GM18526 (cell line): ENCODE data around the gene THUMPD2.

Experiments
- POLR2A ChIP-seq: IDR thresholded peaks from 3 replicates; pipeline ENCODE4 v1.6.1; 2011; ENCODE audit not compliant: insufficient read length; ENCODE audit errors: extremely low read depth

The THUMPD2 gene

DNA sequence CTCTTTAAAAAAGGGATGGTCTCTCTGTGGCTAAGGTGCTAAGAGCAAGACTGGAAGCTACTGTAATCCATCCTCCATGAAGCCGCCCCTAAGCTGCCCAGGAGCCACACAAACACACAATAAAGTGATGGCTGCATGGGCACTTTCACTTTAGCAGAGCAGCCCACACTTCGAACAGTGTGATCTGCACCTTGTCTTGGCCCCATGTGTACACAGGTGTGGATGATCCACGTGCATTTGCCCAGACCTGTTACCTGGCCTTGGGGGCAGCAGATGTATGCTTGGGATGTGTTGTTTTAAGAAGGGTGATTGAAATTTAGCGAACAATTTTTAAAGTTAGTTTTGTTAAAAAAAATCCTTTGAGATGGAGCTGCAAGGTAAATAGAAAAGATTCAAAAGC, 73.4 kb downstream of the THUMPD2 start:
- no peak for TF ChIP-seq POLR2A

DNA sequence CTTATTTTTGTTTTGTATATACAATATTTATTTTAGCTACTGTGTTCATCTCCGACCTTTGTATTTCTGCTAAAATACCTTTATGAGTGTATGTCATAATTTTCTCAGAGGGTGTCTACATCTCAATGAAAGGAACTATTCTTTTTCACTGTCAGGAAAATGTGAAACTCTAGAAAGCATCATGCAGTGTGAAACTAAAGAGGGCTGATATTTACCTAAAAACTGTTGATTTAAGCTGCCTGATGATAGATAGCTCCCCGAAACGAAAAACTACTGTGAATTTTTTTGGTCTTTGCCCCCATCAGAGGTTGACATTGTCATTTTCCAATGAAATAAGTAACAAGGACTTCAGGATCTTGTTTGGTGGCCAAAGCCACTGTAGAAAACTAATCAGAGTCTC, 74.5 kb downstream of the THUMPD2 start:
- TF ChIP-seq POLR2A: no peak

DNA sequence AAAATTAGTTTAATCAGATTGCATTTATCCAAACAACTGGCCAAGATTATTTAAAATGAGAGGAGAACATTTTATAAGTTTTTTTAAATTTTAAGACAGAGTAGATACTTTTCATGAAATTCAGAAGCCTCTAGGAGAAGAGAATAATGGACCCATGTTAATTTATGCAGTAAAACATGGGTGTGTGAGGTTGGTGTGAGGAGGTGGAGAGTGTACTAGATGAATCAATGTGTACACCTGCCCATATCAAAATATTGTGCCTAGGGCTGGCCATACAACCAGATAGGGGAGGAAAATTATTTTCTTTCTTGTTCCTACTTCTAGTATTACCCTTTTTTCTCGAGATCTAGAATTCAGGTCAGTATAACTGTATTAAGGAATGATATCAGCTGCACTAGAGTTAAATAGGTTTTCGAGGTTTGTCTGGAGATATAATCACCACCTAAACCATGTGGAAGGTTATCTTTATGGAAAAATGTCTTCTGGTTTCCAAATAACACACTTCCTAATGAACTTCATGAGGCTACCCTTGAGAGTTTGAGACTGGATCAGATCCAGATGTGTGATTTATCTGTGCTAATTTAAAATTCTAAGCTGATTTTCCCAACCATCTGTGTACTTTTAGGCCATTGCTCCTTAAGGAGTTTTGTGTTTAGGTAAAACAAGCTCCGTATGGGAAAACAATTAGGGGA, 75.7 kb downstream of the THUMPD2 start:
- no peak for TF ChIP-seq POLR2A

DNA sequence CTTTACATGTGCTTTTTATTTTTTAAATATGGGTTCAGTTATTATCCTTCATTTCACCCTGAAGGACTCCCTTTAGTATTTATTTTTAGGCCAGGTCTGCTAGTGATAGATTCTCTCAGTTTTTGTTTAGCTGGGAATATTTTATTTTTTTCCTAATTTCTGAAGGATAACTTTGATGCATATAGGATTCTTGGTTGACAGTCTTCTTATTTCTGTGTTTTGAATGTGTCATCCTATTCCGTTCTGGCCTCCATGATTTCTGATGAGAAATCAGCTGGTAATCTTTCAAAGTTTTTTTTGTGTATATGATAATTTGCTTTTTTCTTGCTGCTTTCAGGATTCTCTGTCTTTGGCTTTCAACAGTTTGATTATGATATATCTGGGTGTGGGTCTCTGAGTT, 77.9 kb downstream of the THUMPD2 start:
- no peak for TF ChIP-seq POLR2A

DNA sequence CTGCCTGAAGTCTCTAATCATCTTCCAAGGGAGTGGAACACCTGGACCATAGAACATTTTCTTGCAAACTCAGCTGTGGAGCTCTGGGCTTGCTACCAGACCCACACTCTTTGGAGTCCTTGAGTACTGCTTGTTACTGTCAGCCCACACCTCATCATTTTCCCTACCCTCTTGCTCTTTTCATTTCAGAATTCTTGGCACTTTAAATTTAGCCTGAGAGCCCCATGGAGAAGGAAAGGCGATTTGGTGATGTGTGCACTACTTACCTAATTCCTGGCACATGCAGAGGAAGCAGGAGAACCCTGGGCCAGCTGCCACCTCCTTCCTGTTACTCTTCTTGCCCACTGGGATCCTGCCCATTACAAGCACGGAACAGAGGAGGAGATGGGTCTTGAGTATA, 81.6 kb downstream of the THUMPD2 start:
- TF ChIP-seq POLR2A: no peak

DNA sequence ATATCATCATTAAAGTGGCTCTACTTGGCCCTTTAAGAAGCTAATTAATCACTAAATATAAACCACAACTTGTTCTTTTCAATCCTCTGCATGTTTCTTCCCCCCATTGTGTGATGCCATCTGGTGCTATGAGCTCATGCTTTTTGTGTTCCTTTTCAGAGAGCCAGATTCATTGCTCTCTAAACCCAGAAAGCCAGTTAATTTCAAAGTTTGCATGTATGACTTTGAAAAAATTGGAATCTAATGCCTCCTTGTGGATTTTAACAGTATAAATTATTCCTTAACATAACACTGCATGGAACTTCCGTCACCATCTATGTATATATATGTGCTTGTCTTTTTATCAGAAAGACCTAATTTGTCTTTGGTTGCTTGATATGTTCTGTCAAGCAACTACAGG, 82.2 kb downstream of the THUMPD2 start:
- no peak for TF ChIP-seq POLR2A

DNA sequence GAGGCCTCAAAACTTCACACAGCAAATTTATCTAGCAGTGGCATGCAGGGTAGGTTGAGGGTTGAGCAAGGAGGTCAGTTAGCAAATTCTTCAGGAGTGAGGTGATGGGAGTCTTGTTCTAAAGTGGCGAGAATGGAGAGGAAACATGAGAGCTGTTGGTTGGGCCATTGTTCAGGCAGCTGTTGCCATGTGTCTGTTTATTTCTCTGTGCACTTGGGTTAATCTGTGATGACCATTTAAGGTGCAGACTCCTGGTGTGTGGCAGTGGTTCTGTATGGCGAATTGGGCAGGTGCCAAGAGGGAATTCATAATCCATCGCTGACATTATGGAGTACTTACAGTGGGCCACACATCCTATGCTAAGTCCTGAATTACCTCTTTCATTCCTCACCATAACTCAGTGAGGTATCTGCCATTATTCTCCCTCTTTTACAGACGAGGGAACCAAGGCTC, 82.9 kb downstream of the THUMPD2 start:
- no peak for TF ChIP-seq POLR2A

DNA sequence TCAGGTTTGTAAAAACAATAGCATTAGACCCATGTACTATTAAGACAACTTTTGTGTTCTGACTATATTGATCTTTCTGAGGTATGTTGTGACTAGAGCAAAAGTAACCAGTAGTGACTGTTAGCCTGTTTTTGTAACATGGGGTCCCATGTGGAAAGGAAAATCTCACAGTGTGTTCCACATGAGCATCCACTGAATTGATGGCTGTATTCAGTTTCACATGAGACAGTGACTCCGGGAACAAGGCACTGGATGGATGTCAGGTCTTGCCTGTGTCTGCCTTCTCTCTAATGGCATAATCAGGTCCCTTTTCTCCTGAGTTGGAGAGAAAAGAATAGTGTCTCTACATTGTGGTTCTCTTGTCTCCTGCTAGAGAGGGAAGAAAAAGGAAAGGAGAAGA, 85.8 kb downstream of the THUMPD2 start:
- no peak for TF ChIP-seq POLR2A

DNA sequence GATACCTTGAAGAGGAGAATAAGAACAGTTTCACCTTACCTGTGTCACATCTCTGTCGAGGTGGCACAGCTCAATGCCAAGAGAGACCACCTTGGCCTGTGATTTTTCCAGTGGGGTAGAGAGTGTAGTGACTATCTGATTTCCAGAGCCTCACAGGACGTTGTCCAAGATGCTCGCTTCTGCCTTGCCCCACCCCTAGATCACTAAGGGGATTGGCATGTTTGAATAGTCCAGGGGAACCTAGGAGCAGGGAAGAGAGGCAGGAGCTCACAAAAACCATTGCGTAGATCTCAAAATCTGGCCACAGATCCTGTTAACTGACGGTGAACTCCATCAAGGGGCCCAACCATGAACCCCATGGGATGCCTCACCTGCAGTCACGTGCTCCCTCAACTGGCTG, 89.2 kb downstream of the THUMPD2 start:
- TF ChIP-seq POLR2A: no peak

DNA sequence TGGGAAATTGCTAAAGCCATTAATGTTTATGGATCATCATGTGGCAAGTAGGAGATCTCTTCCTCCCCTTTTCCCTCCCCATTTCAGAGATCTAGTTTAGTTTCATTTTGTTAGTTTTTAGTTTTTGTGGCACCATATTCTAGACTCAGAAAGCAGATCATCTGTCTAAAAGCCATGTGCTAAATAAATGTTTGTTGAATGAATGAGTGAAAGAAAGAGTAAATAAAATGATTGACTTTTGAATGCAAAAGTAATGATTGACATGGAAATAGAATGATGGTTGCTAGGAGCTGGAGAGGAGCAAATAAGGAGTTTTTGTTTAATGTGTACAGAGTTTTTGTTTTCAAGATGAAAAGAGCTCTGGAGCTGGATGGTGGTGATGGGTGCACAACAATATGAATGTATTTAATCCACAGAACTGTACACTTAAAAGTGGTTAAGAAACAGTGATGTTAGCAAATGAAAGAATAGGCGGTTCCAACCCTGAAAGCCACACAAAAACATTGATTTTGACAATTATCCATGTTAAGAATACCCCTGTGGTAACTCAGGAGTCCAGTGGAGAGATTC, 89.7 kb downstream of the THUMPD2 start:
- TF ChIP-seq POLR2A: no peak

DNA sequence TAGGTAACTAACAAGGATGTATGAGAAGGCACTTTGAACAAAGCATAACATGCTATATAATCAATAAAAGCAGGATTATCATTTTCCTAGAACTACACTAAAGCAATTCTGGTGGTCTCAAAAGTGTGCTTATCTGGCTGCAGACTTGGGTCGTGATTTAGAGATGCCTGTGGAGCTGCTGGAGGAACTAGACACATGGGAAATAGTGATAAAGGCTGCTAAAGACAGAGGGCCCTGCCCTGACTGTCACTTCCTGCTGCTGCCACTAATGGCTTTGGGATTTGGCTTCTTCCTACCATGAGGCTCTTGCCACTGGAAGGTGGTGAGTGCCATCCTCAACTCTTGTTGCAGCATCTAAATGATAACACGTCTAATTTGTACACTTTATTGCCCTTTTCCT, 90.9 kb downstream of the THUMPD2 start:
- TF ChIP-seq POLR2A: no peak

DNA sequence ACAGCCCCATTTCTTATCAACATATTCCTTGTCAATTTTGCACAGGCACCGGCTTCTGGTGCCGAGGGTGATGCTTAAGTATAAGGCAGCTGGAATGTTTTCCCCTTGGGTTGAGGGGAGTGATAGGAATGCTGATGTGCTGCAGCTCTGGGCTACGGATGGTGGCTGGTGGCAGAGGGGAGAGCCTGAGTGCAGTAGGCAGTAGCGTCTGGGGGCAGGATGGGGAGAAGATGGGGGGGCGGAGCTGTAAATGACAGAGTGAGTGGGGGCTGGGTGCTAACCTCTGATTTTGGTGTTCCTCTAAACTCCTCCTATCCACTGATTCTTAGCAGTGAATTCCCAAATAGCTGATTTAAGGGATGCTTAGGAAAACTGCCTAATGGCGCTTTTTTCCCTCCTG, 92.6 kb downstream of the THUMPD2 start:
- no peak for TF ChIP-seq POLR2A
